Globus pallidus (tissue), 1 donor: Measurements from ENCODE around the gene XRCC3.

Experiments used
- DNase-seq: peaks from one replicate; pipeline ENCODE4 v3.0.0-alpha.2; 2015; ENCODE audit warnings: low spot score

The XRCC3 gene

GRCh38 chr14:103715052-103716000, at the start of gene XRCC3, which contains the start of gene ZFYVE21:
Gene XRCC3 (minus strand): TSS chr14:103715451. CDS start chr14:103711087, 4,364 bp downstream.
Gene ZFYVE21 (plus strand): TSS chr14:103715810. CDS start chr14:103715842, 32 bp downstream.
- DNase-seq: peak; percentile 99

- no peak for DNase-seq
Observed at GRCh38 chr14:103763730-103764488, 48.7 kb upstream of the XRCC3 start.

- DNase-seq: no peak
Observed at GRCh38 chr14:103762541-103762940, 47.3 kb upstream of the XRCC3 start.

GRCh38 chr14:103762036-103762435, 46.8 kb upstream of the XRCC3 start:
- DNase-seq: no peak

GRCh38 chr14:103758059-103758776, 43.0 kb upstream of the XRCC3 start:
- DNase-seq: no peak

GRCh38 chr14:103755060-103755459, 39.8 kb upstream of the XRCC3 start:
- no peak for DNase-seq

GRCh38 chr14:103753774-103754173, 38.5 kb upstream of the XRCC3 start:
- no peak for DNase-seq

- no peak for DNase-seq
Observed at GRCh38 chr14:103749860-103750259, 34.6 kb upstream of the XRCC3 start.

GRCh38 chr14:103749452-103749851, 34.2 kb upstream of the XRCC3 start:
- no peak for DNase-seq

GRCh38 chr14:103748534-103748857, 33.2 kb upstream of the XRCC3 start:
- DNase-seq: no peak

GRCh38 chr14:103746701-103747100, 31.4 kb upstream of the XRCC3 start:
- DNase-seq: no peak

- DNase-seq: no peak
Observed at GRCh38 chr14:103745424-103745823, 30.2 kb upstream of the XRCC3 start.

- no peak for DNase-seq
Observed at GRCh38 chr14:103744621-103745395, 29.6 kb upstream of the XRCC3 start.

GRCh38 chr14:103743691-103744090, 28.4 kb upstream of the XRCC3 start:
- no peak for DNase-seq

GRCh38 chr14:103742499-103743255, 27.4 kb upstream of the XRCC3 start:
- DNase-seq: no peak

- no peak for DNase-seq
Observed at GRCh38 chr14:103741876-103742275, 26.6 kb upstream of the XRCC3 start.

GRCh38 chr14:103740991-103741689, 25.9 kb upstream of the XRCC3 start:
- DNase-seq: no peak

GRCh38 chr14:103739793-103740501, 24.7 kb upstream of the XRCC3 start:
- no peak for DNase-seq

- DNase-seq: no peak
Observed at GRCh38 chr14:103739466-103739792, 24.2 kb upstream of the XRCC3 start.
